Measurements from ENCODE around the gene RAET1G. TPM values are rescaled to one million over a fixed set of nuclear protein-coding genes. Genes with fewer than 3 reads are reported as not detected.
"Not testable (repeated sequence)": the region's sequence is repeated elsewhere in the genome, so short reads cannot be mapped to it uniquely, and the experiment has no call there.

RAET1G gene
- total RNA-seq, 4 donors from 2014 or later: 3.6 to 19.5 (median 10.8) TPM; not detected in 1

DNA sequence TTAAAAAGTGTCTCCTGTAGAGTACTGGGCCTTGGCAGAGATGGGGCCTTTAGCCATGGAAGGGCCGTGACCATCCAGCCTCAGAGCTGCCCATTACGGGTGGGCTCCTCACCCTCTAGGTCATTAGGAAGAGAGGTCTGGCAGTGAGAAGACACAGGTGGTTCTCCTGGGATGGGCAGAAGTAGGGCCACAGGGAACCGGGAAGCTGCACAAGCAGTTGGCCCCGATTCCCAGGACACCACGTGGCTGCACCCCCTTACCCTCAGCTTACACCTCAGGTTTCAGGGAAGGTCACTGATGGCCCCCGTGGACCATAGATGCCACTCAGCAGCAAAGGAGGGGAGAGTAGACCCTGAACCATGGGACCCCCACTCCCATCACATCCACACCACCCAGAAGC lies 1.6 kb downstream of the RAET1G start:
- DNase-seq (ENCODE audit: low spot score): no peak
- no peak for ATAC-seq (ENCODE audit: low FRiP score)
- TF ChIP-seq, protein P1, sequence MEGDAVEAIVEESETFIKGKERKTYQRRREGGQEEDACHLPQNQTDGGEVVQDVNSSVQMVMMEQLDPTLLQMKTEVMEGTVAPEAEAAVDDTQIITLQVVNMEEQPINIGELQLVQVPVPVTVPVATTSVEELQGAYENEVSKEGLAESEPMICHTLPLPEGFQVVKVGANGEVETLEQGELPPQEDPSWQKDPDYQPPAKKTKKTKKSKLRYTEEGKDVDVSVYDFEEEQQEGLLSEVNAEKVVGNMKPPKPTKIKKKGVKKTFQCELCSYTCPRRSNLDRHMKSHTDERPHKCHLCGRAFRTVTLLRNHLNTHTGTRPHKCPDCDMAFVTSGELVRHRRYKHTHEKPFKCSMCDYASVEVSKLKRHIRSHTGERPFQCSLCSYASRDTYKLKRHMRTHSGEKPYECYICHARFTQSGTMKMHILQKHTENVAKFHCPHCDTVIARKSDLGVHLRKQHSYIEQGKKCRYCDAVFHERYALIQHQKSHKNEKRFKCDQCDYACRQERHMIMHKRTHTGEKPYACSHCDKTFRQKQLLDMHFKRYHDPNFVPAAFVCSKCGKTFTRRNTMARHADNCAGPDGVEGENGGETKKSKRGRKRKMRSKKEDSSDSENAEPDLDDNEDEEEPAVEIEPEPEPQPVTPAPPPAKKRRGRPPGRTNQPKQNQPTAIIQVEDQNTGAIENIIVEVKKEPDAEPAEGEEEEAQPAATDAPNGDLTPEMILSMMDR (IDR thresholded peaks at IDR 0.05): no peak

DNA sequence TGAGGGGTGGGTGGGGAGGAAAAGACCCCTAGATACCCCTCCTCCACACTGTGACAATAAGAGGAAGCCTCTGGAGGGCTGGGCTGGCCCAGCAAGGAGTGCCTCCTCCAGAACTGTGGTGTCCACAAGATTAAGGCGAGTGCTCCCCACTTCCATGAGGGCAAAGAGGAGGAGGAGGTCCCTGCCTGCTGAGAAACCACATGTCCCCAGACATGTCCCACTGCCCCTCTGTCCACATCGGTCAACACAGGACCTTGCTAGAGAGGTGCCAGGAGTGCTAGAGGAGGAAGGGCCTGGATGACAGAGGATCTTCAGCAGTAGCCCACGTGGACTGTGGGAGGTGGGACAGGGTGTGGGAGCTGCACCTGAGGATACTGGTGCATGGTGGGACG lies 3.1 kb downstream of the RAET1G start:
- no peak for ATAC-seq (ENCODE audit: low FRiP score)
- DNase-seq (ENCODE audit: low spot score): no peak
- TF ChIP-seq, protein P1 (IDR thresholded peaks at IDR 0.05): no peak

DNA sequence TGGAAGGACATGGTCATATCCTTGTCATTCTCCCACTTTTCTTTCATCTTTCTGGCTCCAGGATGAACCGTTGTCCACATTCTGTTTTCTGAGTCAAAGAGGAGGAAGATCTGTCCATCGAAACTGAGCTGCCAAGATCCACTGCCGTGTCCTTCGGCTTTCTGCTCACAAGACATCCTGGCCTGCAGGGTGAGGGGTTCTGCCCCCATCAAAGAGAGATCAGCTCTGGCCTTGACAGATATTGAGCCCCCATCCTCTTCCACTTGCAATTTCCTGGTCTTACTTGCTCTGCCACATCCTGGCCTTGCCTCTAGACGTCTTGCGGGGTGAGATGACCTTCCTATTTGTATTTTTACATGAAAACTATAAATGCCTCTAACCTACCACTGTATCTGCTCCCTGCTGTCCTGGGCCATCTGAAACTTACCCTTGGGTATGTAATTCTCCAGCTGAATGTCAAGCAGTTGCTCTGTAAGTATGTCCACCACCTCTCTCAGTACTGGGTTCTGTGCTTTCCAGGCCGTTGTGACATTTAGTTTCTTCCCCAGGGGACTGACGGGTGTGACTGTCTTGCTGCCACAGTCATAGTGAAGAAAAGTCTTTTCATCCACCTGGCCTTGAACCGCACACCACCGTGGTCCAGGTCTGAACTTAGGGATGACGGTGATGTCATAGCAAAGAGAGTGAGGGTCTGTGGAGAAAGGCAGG lies 3.6 kb downstream of the RAET1G start:
- DNase-seq (ENCODE audit: low spot score); ATAC-seq (ENCODE audit: low FRiP score): not testable (repeated sequence)

DNA sequence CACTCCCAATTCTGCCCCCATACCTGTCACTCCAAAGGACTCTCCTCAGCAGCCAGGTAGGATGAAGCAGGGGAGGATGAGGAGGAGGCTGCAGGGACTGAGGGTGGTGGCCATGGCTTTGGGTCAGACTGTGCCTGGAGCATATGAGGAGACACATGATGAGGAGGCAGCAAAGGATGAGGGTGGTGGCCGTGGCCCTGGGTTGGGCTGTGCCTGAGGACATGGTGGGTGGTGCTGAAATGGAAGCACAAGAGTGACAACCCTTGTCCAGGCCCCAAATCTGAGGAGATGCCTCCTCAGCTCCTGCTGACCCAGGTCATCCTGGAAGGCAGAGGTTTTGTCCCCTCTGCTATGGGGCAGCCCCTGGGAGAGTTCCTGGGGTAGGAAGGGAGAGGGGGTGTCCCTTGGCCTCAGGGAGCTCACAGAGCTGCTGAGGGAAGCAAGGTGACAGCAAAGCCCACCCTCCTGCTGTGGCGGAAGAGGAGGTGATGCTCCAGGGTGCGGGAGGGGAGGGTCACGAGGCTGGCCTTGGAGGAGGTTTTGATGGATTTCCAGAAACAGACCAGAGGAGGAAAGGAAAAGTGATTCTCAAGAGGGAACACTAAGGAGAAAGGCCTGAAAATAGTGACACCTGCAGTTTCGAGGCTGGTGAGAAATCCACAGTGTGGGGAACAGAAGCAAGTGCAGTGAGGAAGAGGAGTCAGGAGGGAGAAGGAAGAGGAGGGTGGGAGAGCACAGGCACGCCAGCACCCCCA lies 4.6 kb downstream of the RAET1G start:
- TF ChIP-seq, protein P1 (IDR thresholded peaks at IDR 0.05): no peak
- no peak for DNase-seq (ENCODE audit: low spot score)
- ATAC-seq (ENCODE audit: low FRiP score): no peak

DNA sequence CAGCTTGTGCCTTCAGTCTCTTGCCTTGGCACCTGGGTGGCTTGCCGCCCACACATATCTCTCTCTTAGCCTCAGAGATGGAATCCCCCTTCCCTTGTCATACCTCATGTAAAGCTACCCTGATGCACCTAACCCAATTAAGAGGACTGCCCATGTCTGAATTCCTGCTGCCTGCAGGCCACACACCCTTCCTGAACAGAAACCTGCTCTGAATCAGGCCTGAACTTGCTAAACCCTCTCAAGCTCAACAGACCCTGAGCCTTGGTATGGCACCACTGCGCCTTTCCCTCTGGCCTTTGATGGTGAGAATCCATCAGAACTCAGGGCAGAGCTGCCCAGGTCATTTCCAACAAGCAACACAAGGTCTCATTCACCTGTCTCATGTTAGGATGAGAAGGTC lies 5.2 kb downstream of the RAET1G start:
- ATAC-seq (ENCODE audit: low FRiP score): no peak
- TF ChIP-seq, protein P1 (IDR thresholded peaks at IDR 0.05): no peak
- no peak for DNase-seq (ENCODE audit: low spot score)

DNA sequence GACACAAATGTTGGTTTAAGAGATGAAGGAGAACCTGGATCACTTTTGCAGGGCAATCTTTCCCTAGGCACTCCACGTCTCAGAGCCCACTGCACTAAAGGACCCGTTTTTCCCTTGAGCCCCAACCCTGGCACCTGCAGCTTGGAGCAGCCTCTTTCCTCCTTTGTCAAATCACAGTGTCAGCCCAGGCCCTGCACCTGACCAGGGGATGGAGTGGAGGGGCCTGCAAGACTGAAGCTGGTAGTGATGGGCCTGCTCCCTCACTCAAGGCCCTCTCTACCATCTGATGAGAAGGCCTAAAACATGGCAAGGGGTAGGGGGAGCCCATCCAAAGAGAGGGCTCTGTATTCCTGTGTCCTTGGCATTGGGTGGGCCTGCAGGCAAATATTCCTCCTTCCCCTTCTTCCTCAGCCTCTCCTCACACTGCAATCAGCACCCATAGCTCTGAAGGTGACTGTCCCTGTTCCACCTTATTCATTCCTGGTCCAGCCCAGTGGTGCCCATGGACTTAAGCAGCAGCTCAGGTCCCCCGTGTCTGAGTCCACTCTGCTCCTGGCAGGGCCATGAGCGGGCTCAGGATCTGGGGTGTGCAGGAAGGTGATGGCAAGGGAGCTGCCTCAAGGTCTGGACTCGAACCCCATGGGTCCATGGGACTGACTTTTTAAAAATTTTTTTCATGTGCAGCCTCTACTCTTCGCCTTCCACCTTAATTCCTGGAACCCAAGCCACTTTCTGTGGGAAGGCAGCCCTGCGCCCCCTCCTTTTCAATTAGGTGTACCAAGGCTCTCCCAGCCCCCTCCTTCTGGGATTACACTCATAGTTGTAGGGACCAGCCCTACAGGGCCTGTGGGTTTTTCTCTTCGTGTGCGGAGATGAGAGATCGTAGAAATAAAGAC lies 6.7 kb downstream of the RAET1G start:
- ATAC-seq (ENCODE audit: low FRiP score) (no peak), DNase-seq (ENCODE audit: low spot score) (no peak)
- TF ChIP-seq, protein P1 (IDR thresholded peaks at IDR 0.05): no peak

Measured in omental fat pad (tissue), 4 donors.